ENCODE data around the gene MILR1. TPM values are rescaled to one million over a fixed set of nuclear protein-coding genes. Genes with fewer than 3 reads are reported as not detected.

MILR1 gene
- total RNA-seq, 2 donors from 2014 or later: 10.0 to 28.8 TPM

DNA sequence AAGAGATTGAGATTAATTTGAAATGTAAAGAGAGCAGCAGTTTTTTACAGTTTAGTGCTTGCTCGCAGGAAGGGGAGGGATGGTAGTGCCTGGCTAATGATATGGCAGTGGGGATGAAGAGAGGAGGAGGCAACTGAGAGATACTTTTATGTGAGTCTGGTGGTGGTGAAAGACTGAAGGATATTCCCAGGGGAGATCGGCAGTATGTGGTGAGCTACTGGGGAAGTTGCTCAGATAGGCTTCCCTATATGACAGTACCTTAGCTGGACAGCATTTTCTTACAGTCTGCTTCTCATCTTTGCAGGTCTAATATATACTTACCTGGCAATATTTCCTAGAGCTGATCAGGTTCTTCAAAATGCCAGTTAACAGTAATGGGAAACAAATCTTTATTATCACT, 66.5 kb downstream of the MILR1 start:
- Histone ChIP-seq H3K4me1 (ENCODE audit: control insufficient read depth in 1 of 2, low read depth in 2 of 2) (no peaks in the 10 kb centered on the region), H3K36me3 (peaks cover 44% of the 10 kb centered on the region), H3K27me3 (replicated peaks; ENCODE audit: insufficient read depth) (no peaks in the 10 kb centered on the region), H3K4me3 (no peak overlapping the region), H3K27ac (no peak overlapping the region), H3K9me3 (no peaks in the 10 kb centered on the region)
- ATAC-seq (ENCODE audit: insufficient number of reproducible peaks, low FRiP score, low read depth) (no peak), DNase-seq (ENCODE audit: low spot score) (no peak)
- TF ChIP-seq, protein P1, sequence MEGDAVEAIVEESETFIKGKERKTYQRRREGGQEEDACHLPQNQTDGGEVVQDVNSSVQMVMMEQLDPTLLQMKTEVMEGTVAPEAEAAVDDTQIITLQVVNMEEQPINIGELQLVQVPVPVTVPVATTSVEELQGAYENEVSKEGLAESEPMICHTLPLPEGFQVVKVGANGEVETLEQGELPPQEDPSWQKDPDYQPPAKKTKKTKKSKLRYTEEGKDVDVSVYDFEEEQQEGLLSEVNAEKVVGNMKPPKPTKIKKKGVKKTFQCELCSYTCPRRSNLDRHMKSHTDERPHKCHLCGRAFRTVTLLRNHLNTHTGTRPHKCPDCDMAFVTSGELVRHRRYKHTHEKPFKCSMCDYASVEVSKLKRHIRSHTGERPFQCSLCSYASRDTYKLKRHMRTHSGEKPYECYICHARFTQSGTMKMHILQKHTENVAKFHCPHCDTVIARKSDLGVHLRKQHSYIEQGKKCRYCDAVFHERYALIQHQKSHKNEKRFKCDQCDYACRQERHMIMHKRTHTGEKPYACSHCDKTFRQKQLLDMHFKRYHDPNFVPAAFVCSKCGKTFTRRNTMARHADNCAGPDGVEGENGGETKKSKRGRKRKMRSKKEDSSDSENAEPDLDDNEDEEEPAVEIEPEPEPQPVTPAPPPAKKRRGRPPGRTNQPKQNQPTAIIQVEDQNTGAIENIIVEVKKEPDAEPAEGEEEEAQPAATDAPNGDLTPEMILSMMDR (IDR thresholded peaks at IDR 0.05): no peak

DNA sequence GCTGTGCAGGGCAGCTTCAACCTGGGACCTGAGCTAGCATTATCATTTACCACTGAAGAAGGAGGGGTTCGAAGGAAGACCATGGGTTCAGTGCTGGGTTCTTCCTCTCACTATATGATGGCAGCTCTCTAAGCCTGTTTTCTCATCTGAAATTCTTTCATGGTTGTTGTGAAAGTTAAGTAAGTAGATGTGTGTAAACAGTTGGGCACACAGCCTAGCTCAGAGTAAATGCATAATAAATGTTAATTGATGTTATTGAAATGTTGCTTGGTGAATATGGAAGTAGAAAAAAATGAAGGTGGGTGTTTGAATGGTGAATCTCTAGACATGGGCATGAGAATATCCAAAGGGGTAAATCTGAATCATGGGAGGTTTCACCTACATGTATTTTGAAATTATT, 66.9 kb downstream of the MILR1 start:
- TF ChIP-seq, protein P1 (IDR thresholded peaks at IDR 0.05): no peak
- Histone ChIP-seq H3K27me3 (replicated peaks; ENCODE audit: insufficient read depth) (no peaks in the 10 kb centered on the region), H3K9me3 (no peaks in the 10 kb centered on the region), H3K36me3 (peaks cover 40% of the 10 kb centered on the region), H3K27ac (no peak overlapping the region), H3K4me3 (no peak overlapping the region), H3K4me1 (ENCODE audit: control insufficient read depth in 1 of 2, low read depth in 2 of 2) (no peaks in the 10 kb centered on the region)
- ATAC-seq (ENCODE audit: insufficient number of reproducible peaks, low FRiP score, low read depth) (no peak), DNase-seq (ENCODE audit: low spot score) (no peak)

Other genes with a start within 250 kb of the MILR1 start
- gene TEX2, start 185.9 kb upstream of the MILR1 start, total RNA-seq: 10 to 100 TPM; 27.5 to 70.7 TPM
- gene PECAM1, start 58.3 kb upstream of the MILR1 start, total RNA-seq: 100 to 1,000 TPM in 1 of 2 donors, 10 to 100 TPM in 1; 82.7 to 113 TPM
- gene POLG2, start 47.9 kb downstream of the MILR1 start, total RNA-seq: 10 to 100 TPM in 1 of 2 donors, 1 to 10 TPM in 1; 3.2 to 22.1 TPM
- gene DDX5, start 57.2 kb downstream of the MILR1 start, total RNA-seq: 1,000 to 10,000 TPM in 1 of 2 donors, 100 to 1,000 TPM in 1; 889 to 3,042 TPM
- 10 to 100 TPM; 39.2 to 65.1 TPM for gene CEP95, start 57.9 kb downstream of the MILR1 start, total RNA-seq
- 10 to 100 TPM; 30.5 to 39.8 TPM for gene SMURF2, start 213.2 kb downstream of the MILR1 start, total RNA-seq

Data from thoracic aorta (tissue), 2 donors.